Measurements from ENCODE around the gene DAPK2. TPM values are rescaled to one million over a fixed set of nuclear protein-coding genes. Genes with fewer than 3 reads are reported as not detected.

DAPK2 gene
- total and polyA plus RNA-seq, 2 donors (not counting 1 experiment from before 2014, with no cell fraction given) = 8.3 to 31.9 TPM

GRCh38 chr15:63996794-63997357, 49.4 kb downstream of the DAPK2 start:
- Histone ChIP-seq H3K4me2 (replicated peaks; ENCODE audit: low read depth, low read length, poor library complexity, severe bottlenecking) (no peak overlapping the region), H2AFZ (ENCODE audit: insufficient read depth, low read depth, low read length, poor library complexity, severe bottlenecking) (no peak overlapping the region), H3K79me2 (ENCODE audit: control insufficient read depth, insufficient read depth, low read length) (no peaks in the 10 kb centered on the region), H3K9ac (ENCODE audit: low read length) (no peak overlapping the region), H3K4me3 (ENCODE audit: control extremely low read depth in 1 of 5, extremely low read depth in 1 of 5, insufficient read depth in 1 of 5, low read depth in 2 of 5, low read length in 4 of 5) (no peak overlapping the region), H3K27ac (ENCODE audit: low read length in 2 of 2) (no peak overlapping the region), H3K9me3 (ENCODE audit: control extremely low read depth in 1 of 3, control insufficient read depth in 2 of 3, insufficient read depth in 1 of 3, low read length in 2 of 3) (no peaks in the 10 kb centered on the region), H4K20me1 (ENCODE audit: control insufficient read depth, insufficient read depth, low read length, poor library complexity, severe bottlenecking) (no peaks in the 10 kb centered on the region), H3K4me1 (ENCODE audit: control insufficient read depth in 2 of 2, insufficient read depth in 2 of 2, low read length in 2 of 2) (peaks cover 16 to 30% of the 10 kb centered on the region in 2 donors), H3K36me3 (replicated peaks in 1 of 2; ENCODE audit: control extremely low read depth in 1 of 2, control insufficient read depth in 1 of 2, extremely low read depth in 1 of 2, insufficient read depth in 2 of 2, low read length in 1 of 2) (no peaks in the 10 kb centered on the region), H3K27me3 (replicated peaks in 1 of 4; ENCODE audit: control extremely low read depth in 1 of 4, control insufficient read depth in 3 of 4, insufficient read depth in 4 of 4, low read length in 3 of 4) (peaks cover 0 to 7% (median 3%) of the 10 kb centered on the region in 4 experiments)
- CTCF ChIA-PET = interaction anchor here (3.2 kb wide), 1 partner anchor 52 kb away, joined by 11 read pairs; no protein-coding TSS in a partner anchor
- intact Hi-C loops (cut with micrococcal nuclease) = no loop called here
- POLR2A ChIA-PET = interaction anchor here (1.4 kb wide), 1 partner anchor 14 kb away, joined by 4 read pairs; no protein-coding TSS in a partner anchor
- Mint-ChIP-seq H3K9me3 (ENCODE audit: insufficient read depth) (no peaks in the 10 kb centered on the region), H3K27me3 (no peaks in the 10 kb centered on the region), H3K4me1 (peaks cover 43% of the 10 kb centered on the region), H3K4me3 (no peak overlapping the region), H3K27ac (no peak overlapping the region)
- no peak for TF ChIP-seq EZH2 (IDR thresholded peaks at IDR 0.05; ENCODE audit: borderline replicate concordance, insufficient read depth, low read depth, low read length, poor library complexity, severe bottlenecking)
- TF ChIP-seq, protein P1, sequence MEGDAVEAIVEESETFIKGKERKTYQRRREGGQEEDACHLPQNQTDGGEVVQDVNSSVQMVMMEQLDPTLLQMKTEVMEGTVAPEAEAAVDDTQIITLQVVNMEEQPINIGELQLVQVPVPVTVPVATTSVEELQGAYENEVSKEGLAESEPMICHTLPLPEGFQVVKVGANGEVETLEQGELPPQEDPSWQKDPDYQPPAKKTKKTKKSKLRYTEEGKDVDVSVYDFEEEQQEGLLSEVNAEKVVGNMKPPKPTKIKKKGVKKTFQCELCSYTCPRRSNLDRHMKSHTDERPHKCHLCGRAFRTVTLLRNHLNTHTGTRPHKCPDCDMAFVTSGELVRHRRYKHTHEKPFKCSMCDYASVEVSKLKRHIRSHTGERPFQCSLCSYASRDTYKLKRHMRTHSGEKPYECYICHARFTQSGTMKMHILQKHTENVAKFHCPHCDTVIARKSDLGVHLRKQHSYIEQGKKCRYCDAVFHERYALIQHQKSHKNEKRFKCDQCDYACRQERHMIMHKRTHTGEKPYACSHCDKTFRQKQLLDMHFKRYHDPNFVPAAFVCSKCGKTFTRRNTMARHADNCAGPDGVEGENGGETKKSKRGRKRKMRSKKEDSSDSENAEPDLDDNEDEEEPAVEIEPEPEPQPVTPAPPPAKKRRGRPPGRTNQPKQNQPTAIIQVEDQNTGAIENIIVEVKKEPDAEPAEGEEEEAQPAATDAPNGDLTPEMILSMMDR (IDR thresholded peaks at IDR 0.05) = no peak
- 98% methylated on average over 3 of the region's 4 CpGs for WGBS (ENCODE audit: insufficient coverage)
- ATAC-seq (ENCODE audit: low read depth) = no peak
- no peak for DNase-seq

DNA sequence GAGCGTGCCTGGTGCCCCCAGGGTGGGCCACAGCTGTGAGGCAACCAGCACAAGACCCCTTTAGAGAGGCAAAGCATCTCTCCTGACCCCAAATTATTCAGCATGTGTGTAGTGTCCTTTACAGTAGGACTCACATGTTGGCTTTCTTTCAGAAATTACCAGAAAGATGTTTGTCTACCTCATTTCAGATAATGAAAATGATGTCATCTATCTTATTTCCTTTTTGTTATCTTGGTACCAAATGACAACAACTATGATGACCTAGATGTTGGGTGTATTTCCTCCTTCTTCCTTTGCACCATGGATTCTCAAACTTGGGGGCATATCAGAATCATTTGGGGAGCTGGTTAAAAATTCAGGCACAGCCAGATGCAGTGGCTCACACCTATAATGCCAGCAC, 50.5 kb downstream of the DAPK2 start:
- Mint-ChIP-seq H3K4me3 (no peak overlapping the region), H3K27ac (no peak overlapping the region), H3K9me3 (ENCODE audit: insufficient read depth) (no peaks in the 10 kb centered on the region), H3K27me3 (no peaks in the 10 kb centered on the region), H3K4me1 (peaks cover 51% of the 10 kb centered on the region)
- CTCF ChIA-PET = interaction anchor here (1.0 to 3.2 kb wide), 3 partner anchors 8 to 51 kb away, joined by 6 to 11 read pairs (median 7); no protein-coding TSS in a partner anchor
- DNase-seq (no peak), ATAC-seq (ENCODE audit: low read depth) (no peak)
- no peaks in the 10 kb centered on the region for H4K20me1 ChIP-seq (ENCODE audit: control insufficient read depth, insufficient read depth, low read length, poor library complexity, severe bottlenecking)
- H3K4me3 ChIP-seq (ENCODE audit: control extremely low read depth in 1 of 5, extremely low read depth in 1 of 5, insufficient read depth in 1 of 5, low read depth in 2 of 5, low read length in 4 of 5) = no peak overlapping the region
- POLR2A ChIA-PET = interaction anchor here (0.6 to 1.4 kb wide), 2 partner anchors 15 to 223 kb away, joined by 4 to 10 read pairs; no protein-coding TSS in a partner anchor
- H3K27me3 ChIP-seq (replicated peaks in 1 of 4; ENCODE audit: control extremely low read depth in 1 of 4, control insufficient read depth in 3 of 4, insufficient read depth in 4 of 4, low read length in 3 of 4) = peaks cover 0 to 7% (median 1%) of the 10 kb centered on the region in 4 experiments
- no peaks in the 10 kb centered on the region for H3K36me3 ChIP-seq (replicated peaks in 1 of 2; ENCODE audit: control extremely low read depth in 1 of 2, control insufficient read depth in 1 of 2, extremely low read depth in 1 of 2, insufficient read depth in 2 of 2, low read length in 1 of 2)
- H2AFZ ChIP-seq (ENCODE audit: insufficient read depth, low read depth, low read length, poor library complexity, severe bottlenecking) = no peak overlapping the region
- intact Hi-C loops (cut with micrococcal nuclease) = no loop called here
- H3K4me2 ChIP-seq (replicated peaks; ENCODE audit: low read depth, low read length, poor library complexity, severe bottlenecking) = no peak overlapping the region
- H3K9ac ChIP-seq (ENCODE audit: low read length) = no peak overlapping the region
- no peak overlapping the region for H3K27ac ChIP-seq (ENCODE audit: low read length in 2 of 2)
- WGBS (ENCODE audit: insufficient coverage) = 100% methylated on average over 1 of the region's 1 CpG
- H3K9me3 ChIP-seq (ENCODE audit: control extremely low read depth in 1 of 3, control insufficient read depth in 2 of 3, insufficient read depth in 1 of 3, low read length in 2 of 3) = no peaks in the 10 kb centered on the region
- TF ChIP-seq, protein P1 (IDR thresholded peaks at IDR 0.05) = no peak
- TF ChIP-seq EZH2 (IDR thresholded peaks at IDR 0.05; ENCODE audit: borderline replicate concordance, insufficient read depth, low read depth, low read length, poor library complexity, severe bottlenecking) = no peak
- peaks cover 27 to 41% of the 10 kb centered on the region in 2 donors for H3K4me1 ChIP-seq (ENCODE audit: control insufficient read depth in 2 of 2, insufficient read depth in 2 of 2, low read length in 2 of 2)
- no peaks in the 10 kb centered on the region for H3K79me2 ChIP-seq (ENCODE audit: control insufficient read depth, insufficient read depth, low read length)

Data from B cell (primary cell).